Suprapubic skin (tissue), 4 donors: ENCODE results near the gene KRT9. TPM values are rescaled to one million over a fixed set of nuclear protein-coding genes. Genes with fewer than 3 reads are reported as not detected.

Experiments used
- DNase-seq, 2 donors: peaks; one replicate each; pipeline ENCODE4 v3.0.0-alpha.2; 2019; ENCODE audit warnings: low spot score in 2 of 2
- H3K27ac ChIP-seq: fragments of 200-600 bp; sonication (generic); one replicate; pipeline ENCODE4 v1.5.1; 2019
- H3K27me3 ChIP-seq: fragments of 200-600 bp; sonication (generic); one replicate; pipeline ENCODE4 v1.5.1; 2019
- H3K36me3 ChIP-seq: fragments of 200-600 bp; sonication (generic); one replicate; pipeline ENCODE4 v1.5.1; 2019
- H3K4me1 ChIP-seq: fragments of 200-600 bp; sonication (generic); one replicate; pipeline ENCODE4 v1.5.1; 2019
- H3K4me3 ChIP-seq: fragments of 200-600 bp; sonication (generic); one replicate; pipeline ENCODE4 v1.5.1; 2019; ENCODE audit warnings: mild to moderate bottlenecking
- H3K9me3 ChIP-seq: fragments of 200-600 bp; sonication (generic); one replicate; pipeline ENCODE4 v1.5.1; 2019
- EP300 ChIP-seq: sonication (generic); formaldehyde crosslinking; IDR thresholded peaks from one replicate; pipeline ENCODE4 v1.6.1; 2017; ENCODE audit warnings: antibody characterized with exemption
- POLR2A ChIP-seq, 2 donors: fragments of 450-650 bp; IDR thresholded peaks; one replicate each; pipeline ENCODE4 v1.6.1; 2017; ENCODE audit warnings: antibody characterized with exemption in 2 of 2, mild to moderate bottlenecking in 2 of 2, moderate library complexity in 2 of 2
- POLR2AphosphoS5 ChIP-seq, 3 donors: sonication (generic); formaldehyde crosslinking; IDR thresholded peaks; one replicate each; pipeline ENCODE4 v1.6.1; 2017; ENCODE audit warnings: antibody characterized with exemption in 3 of 3
- WGBS: methylation state at CpG from one replicate; pipeline ENCODE4 v1.1.5; 2018; 5-methylcytosine and 5-hydroxymethylcytosine counted together
- total RNA-seq, 4 donors: library from RNA; depleted of rRNA; stranded (reverse); fragments of >200 nt; gene quantifications; one replicate each; pipeline ENCODE4 v1.1.0, GENCODE V29; 2016
- TF ChIP-seq, protein P1 (sequence below), 2 donors: fragments of 200-600 bp in 1 of 2; fragments of 450-650 bp in 1 of 2; sonication (generic) in 1 of 2; IDR thresholded peaks; one replicate each; pipeline ENCODE4 v1.5.1; 2016 to 2019; ENCODE audit warnings: antibody characterized with exemption in 2 of 2, mild to moderate bottlenecking in 1 of 2, moderate library complexity in 1 of 2

Gene KRT9
- total RNA-seq, 4 donors from 2014 or later = 0.68 to 1.6 (median 0.82) TPM

DNA sequence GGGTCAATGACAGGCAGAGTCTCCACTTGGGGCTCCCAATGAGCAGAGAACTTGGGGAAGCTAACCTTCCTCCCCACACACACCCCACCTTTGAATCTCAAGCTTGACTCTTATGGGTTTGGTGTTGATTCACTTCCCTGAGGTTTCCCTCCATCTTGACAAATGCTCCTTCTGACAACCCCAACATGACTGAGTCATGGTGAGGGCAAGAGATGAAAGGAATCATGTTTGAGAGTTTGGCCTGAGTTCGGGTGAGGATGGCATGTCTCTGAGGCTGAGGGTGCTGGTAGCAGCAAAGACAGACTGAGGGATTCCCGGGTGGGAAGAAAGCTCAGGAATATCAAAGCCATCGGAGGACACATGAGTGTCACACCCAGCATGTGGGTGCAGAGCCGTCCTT, 18.7 kb downstream of the KRT9 start:
- H3K27ac ChIP-seq = no peak overlapping the region
- H3K36me3 ChIP-seq = no peaks in the 10 kb centered on the region
- DNase-seq = no peak

DNA sequence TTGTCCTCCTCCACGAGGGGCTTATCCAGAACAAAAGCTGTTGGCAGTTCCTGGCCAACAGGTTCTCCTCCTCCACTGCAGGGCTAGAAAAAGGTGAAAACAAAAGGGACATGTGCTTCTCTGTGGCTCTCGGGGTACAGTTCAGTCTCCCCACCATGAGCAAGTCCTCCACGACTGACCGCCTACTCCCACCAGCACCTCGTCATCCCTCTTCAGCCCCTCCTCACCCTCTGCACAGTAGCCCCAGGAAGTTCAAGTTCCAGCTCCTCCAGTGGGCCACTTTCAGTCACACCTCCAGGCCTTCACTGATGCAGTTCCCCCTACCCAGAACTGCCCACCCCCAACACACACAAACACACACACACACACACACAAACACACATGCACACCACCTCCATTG, 19.4 kb downstream of the KRT9 start:
- 91% methylated on average over 5 of the region's 5 CpGs for WGBS
- H3K4me3 ChIP-seq = no peak overlapping the region
- TF ChIP-seq EP300 = no peak
- TF ChIP-seq, protein P1, sequence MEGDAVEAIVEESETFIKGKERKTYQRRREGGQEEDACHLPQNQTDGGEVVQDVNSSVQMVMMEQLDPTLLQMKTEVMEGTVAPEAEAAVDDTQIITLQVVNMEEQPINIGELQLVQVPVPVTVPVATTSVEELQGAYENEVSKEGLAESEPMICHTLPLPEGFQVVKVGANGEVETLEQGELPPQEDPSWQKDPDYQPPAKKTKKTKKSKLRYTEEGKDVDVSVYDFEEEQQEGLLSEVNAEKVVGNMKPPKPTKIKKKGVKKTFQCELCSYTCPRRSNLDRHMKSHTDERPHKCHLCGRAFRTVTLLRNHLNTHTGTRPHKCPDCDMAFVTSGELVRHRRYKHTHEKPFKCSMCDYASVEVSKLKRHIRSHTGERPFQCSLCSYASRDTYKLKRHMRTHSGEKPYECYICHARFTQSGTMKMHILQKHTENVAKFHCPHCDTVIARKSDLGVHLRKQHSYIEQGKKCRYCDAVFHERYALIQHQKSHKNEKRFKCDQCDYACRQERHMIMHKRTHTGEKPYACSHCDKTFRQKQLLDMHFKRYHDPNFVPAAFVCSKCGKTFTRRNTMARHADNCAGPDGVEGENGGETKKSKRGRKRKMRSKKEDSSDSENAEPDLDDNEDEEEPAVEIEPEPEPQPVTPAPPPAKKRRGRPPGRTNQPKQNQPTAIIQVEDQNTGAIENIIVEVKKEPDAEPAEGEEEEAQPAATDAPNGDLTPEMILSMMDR (IDR thresholded peaks at IDR 0.05) = no peak
- no peak for TF ChIP-seq POLR2A (IDR thresholded peaks at IDR 0.05)
- TF ChIP-seq POLR2AphosphoS5 (IDR thresholded peaks at IDR 0.05) = no peak
- no peaks in the 10 kb centered on the region for H3K9me3 ChIP-seq
- DNase-seq = no peak
- H3K27me3 ChIP-seq = peaks cover 6% of the 10 kb centered on the region
- no peak overlapping the region for H3K27ac ChIP-seq
- H3K36me3 ChIP-seq = no peaks in the 10 kb centered on the region
- peaks cover 23% of the 10 kb centered on the region for H3K4me1 ChIP-seq

More for the DNA sequence above, 18.7 kb downstream of the KRT9 start:
- peaks cover 16% of the 10 kb centered on the region for H3K4me1 ChIP-seq
- 87% methylated on average over 4 of the region's 4 CpGs for WGBS
- H3K27me3 ChIP-seq = peaks cover 6% of the 10 kb centered on the region
- TF ChIP-seq, protein P1 (IDR thresholded peaks at IDR 0.05) = no peak
- no peak for TF ChIP-seq POLR2A (IDR thresholded peaks at IDR 0.05)
- TF ChIP-seq EP300 = no peak
- H3K4me3 ChIP-seq = no peak overlapping the region
- H3K9me3 ChIP-seq = no peaks in the 10 kb centered on the region

DNA sequence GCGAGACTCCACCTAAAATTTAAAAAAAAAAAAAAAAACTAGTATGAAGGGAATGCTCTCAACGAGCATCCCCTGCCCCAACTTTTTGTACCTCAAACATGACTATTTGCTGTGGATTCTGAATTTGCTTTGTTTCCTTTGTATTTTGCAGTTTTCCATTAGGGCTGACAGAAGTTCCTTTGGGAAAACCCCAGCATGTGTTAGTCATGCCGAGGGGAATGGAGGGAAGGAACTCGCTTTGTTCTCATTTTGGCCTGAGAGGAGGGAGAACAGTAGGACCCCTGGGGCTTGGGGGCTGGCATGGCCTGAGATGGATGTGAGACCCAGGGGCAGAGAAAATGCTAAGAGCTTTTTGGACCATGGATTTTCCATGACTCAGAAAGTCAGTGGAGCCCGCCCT, 20.5 kb downstream of the KRT9 start:
- 59% methylated on average over 5 of the region's 5 CpGs for WGBS
- H3K4me3 ChIP-seq = no peak overlapping the region
- TF ChIP-seq, protein P1 (IDR thresholded peaks at IDR 0.05) = no peak
- TF ChIP-seq EP300 (no peak), POLR2AphosphoS5 (IDR thresholded peaks at IDR 0.05) (no peak), POLR2A (IDR thresholded peaks at IDR 0.05) (no peak)

DNA sequence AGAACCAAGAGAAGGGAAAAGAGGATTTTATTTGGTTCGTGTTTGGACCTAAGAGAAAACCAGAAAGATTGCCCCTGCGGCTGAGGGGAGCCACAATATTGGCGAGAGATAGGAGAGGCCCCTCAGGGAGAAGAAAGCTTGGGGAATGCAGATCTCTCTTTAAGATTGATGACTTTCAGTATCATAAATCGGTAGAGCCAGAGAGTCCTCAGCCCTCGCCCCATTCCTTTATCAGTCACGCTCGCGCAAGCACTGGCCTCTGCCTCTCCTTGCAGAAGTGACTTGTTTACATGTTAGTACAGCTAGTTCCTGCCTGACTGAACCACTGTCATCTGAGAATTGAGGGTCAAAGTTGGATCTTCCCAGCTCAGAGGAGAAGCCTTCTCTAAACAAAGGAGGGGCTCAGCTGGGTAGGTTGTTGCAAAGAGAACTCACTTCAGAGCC, 22.2 kb downstream of the KRT9 start:
- peaks cover 24% of the 10 kb centered on the region for H3K4me1 ChIP-seq
- H3K36me3 ChIP-seq = no peaks in the 10 kb centered on the region
- H3K9me3 ChIP-seq = no peaks in the 10 kb centered on the region
- H3K4me3 ChIP-seq = no peak overlapping the region
- WGBS = 53% methylated on average over 8 of the region's 8 CpGs
- no peak overlapping the region for H3K27ac ChIP-seq
- DNase-seq = no peak
- TF ChIP-seq EP300 (no peak), POLR2AphosphoS5 (IDR thresholded peaks at IDR 0.05) (no peak), POLR2A (IDR thresholded peaks at IDR 0.05) (no peak)
- TF ChIP-seq, protein P1 (IDR thresholded peaks at IDR 0.05) = no peak
- no peaks in the 10 kb centered on the region for H3K27me3 ChIP-seq

More for the DNA sequence above, 20.5 kb downstream of the KRT9 start:
- Histone ChIP-seq H3K9me3 (no peaks in the 10 kb centered on the region), H3K27me3 (no peaks in the 10 kb centered on the region), H3K4me1 (peaks cover 24% of the 10 kb centered on the region), H3K36me3 (no peaks in the 10 kb centered on the region), H3K27ac (no peak overlapping the region)
- DNase-seq = no peak

DNA sequence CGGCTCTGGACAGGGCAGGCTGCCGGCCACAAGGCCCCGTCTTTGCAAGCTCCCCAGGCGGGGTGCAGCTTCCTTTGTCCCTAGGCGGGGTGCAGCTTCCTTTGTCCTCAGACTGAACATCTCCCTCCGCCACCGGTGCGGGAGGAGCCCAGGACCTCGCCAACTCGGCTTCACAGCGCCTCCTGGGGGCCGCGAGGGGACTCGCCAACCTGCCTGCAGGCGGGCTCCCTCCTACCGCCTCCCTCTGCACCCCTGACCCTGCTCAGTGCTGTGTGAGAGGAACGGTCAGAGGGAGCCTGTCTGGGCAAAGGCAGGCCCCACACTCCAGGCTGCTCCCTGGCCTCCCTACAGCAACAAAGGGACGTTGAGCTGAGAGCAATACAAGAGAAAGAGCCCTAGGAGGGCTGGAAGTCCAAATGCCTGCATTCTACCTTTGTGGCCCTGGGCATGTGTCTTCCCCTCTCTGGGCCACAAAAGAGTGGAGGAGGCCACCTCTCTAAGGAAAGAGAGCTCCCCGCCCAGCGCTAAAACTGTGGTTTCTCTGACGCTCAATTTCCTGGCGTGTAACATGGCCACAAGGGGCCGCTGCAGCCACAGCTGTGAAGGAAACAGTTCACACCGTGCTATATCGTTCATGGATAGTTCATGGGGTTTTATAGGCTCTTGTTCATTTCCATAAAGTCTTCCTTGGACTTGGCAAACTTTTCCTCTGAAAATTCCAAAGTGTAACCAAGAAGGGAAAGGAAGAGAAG, 22.8 kb downstream of the KRT9 start:
- WGBS = 0% methylated on average over 16 of the region's 25 CpGs
- Histone ChIP-seq H3K36me3 (no peaks in the 10 kb centered on the region), H3K27me3 (no peaks in the 10 kb centered on the region), H3K4me1 (peaks cover 24% of the 10 kb centered on the region), H3K9me3 (no peaks in the 10 kb centered on the region), H3K27ac (peak overlapping the region; percentile 80), H3K4me3 (peak overlapping the region; percentile 33)
- no peak for TF ChIP-seq EP300
- TF ChIP-seq, protein P1 (IDR thresholded peaks at IDR 0.05) = peak; percentile 78 to 91
- no peak for TF ChIP-seq POLR2AphosphoS5 (IDR thresholded peaks at IDR 0.05)
- no peak for TF ChIP-seq POLR2A (IDR thresholded peaks at IDR 0.05)
- DNase-seq = peak; percentile 83 to 89
